HepG2 (cell line): Measurements from ENCODE around the gene ADGRG1. TPM values are rescaled to one million over a fixed set of nuclear protein-coding genes. Genes with fewer than 3 reads are reported as not detected.

ENCODE experiments used
- ARNTL ChIP-seq: sonication (generic); formaldehyde crosslinking; IDR thresholded peaks from 2 replicates; pipeline ENCODE4 v1.4.0; 2020; ENCODE audit warnings: mild to moderate bottlenecking, missing genetic modification reagents
- FOSL2 ChIP-seq: sonication (generic); formaldehyde crosslinking; IDR thresholded peaks from 2 replicates; pipeline ENCODE4 v1.4.0; 2020; ENCODE audit warnings: missing genetic modification reagents
- HNRNPK ChIP-seq: fragments of 200-400 bp; formaldehyde crosslinking; IDR thresholded peaks from 2 replicates; pipeline ENCODE4 v1.6.1; 2018; ENCODE audit warnings: low read length, low read depth, moderate library complexity, mild to moderate bottlenecking; ENCODE audit not compliant: poor library complexity, severe bottlenecking
- ISX ChIP-seq: sonication (generic); formaldehyde crosslinking; conservative IDR thresholded peaks from 2 replicates; pipeline ENCODE4 v1.5.0; 2020; ENCODE audit warnings: missing genetic modification reagents
- JARID2 ChIP-seq: sonication (generic); formaldehyde crosslinking; IDR thresholded peaks from 2 replicates; pipeline ENCODE4 v1.8.1; 2023; ENCODE audit warnings: missing genetic modification reagents, inconsistent platforms; ENCODE audit not compliant: insufficient replicate concordance
- KDM4B ChIP-seq: sonication (generic); formaldehyde crosslinking; IDR thresholded peaks from 2 replicates; pipeline ENCODE4 v1.4.0; 2020; ENCODE audit warnings: missing genetic modification reagents
- NKX3-1 ChIP-seq: sonication (generic); formaldehyde crosslinking; IDR thresholded peaks from 2 replicates; pipeline ENCODE4 v1.5.0; 2020; ENCODE audit warnings: missing genetic modification reagents
- NR2C2 ChIP-seq: sonication (generic); formaldehyde crosslinking; IDR thresholded peaks from 2 replicates; pipeline ENCODE4 v1.4.0; 2020; ENCODE audit warnings: missing genetic modification reagents, mild to moderate bottlenecking, moderate library complexity, borderline replicate concordance
- SMAD1 ChIP-seq: sonication (generic); formaldehyde crosslinking; IDR thresholded peaks from 2 replicates; pipeline ENCODE4 v1.4.0; 2020; ENCODE audit warnings: missing genetic modification reagents, low read depth, mild to moderate bottlenecking, borderline replicate concordance
- SNAPC2 ChIP-seq: sonication (generic); formaldehyde crosslinking; IDR thresholded peaks from 2 replicates; pipeline ENCODE4 v1.8.1; 2022; ENCODE audit warnings: mild to moderate bottlenecking, missing genetic modification reagents
- TFDP1 ChIP-seq: IDR thresholded peaks from 2 replicates; pipeline ENCODE4 v1.6.1; 2016; ENCODE audit warnings: missing compliant biosample characterization, missing genetic modification reagents, borderline replicate concordance
- TOPORS ChIP-seq: sonication (generic); formaldehyde crosslinking; IDR thresholded peaks from 2 replicates; pipeline ENCODE4 v1.8.0; 2023; ENCODE audit warnings: mild to moderate bottlenecking, missing genetic modification reagents
- YEATS4 ChIP-seq: sonication (generic); formaldehyde crosslinking; IDR thresholded peaks from 2 replicates; pipeline ENCODE4 v1.4.0; 2020; ENCODE audit warnings: missing genetic modification reagents, borderline replicate concordance
- ZBTB39 ChIP-seq: sonication (generic); formaldehyde crosslinking; IDR thresholded peaks from 2 replicates; pipeline ENCODE4 v1.5.0; 2020; ENCODE audit warnings: missing genetic modification reagents
- ZNF234 ChIP-seq: sonication (generic); formaldehyde crosslinking; conservative IDR thresholded peaks from 2 replicates; pipeline ENCODE4 v1.5.1; 2020; ENCODE audit warnings: mild to moderate bottlenecking, missing genetic modification reagents
- ZNF362 ChIP-seq: sonication (generic); formaldehyde crosslinking; IDR thresholded peaks from 2 replicates; pipeline ENCODE4 v1.4.0; 2020; ENCODE audit warnings: missing genetic modification reagents, mild to moderate bottlenecking, borderline replicate concordance
- ZNF605 ChIP-seq: sonication (generic); formaldehyde crosslinking; IDR thresholded peaks from 2 replicates; pipeline ENCODE4 v1.8.0; 2022; ENCODE audit warnings: mild to moderate bottlenecking, missing genetic modification reagents
- ZNF720 ChIP-seq: sonication (generic); formaldehyde crosslinking; IDR thresholded peaks from 2 replicates; pipeline ENCODE4 v1.4.0; 2020; ENCODE audit warnings: missing genetic modification reagents
- ZNF75D ChIP-seq: sonication (generic); formaldehyde crosslinking; IDR thresholded peaks from 2 replicates; pipeline ENCODE4 v1.8.1; 2023; ENCODE audit warnings: missing genetic modification reagents, mild to moderate bottlenecking, borderline replicate concordance
- polyA plus RNA-seq, 8 experiments: library from polyadenylated mRNA; depleted of rRNA in 3 of 8; stranded (reverse) in 7 of 8; unstranded in 1 of 8; fragments of >200 nt; fragmentation: Illumina TruSeq in 4 of 8; extraction: Trizol in 4 of 8; gene quantifications; 2 replicates each; pipeline versions ENCODE4 v1.2.1 to v1.2.3, GENCODE V29; 2011 to 2016; ENCODE audit warnings: low read depth in 4 of 8, missing spikeins in 1 of 8, mixed read lengths in 1 of 8; ENCODE audit not compliant: insufficient read depth in 1 of 8
- total RNA-seq, 5 experiments: library from RNA; depleted of rRNA; stranded (reverse); fragments of >200 nt; fragmentation: Illumina TruSeq; extraction: Trizol; gene quantifications; 2 replicates each; pipeline ENCODE4 v1.2.3, GENCODE V29; 2016; ENCODE audit warnings: low read depth in 1 of 5
- TF ChIP-seq, protein P1 (sequence below): sonication (generic); formaldehyde crosslinking; IDR thresholded peaks from 2 replicates; pipeline ENCODE4 v1.5.0; 2020; ENCODE audit warnings: missing genetic modification reagents
- TF ChIP-seq, protein P2 (sequence below): sonication (generic); formaldehyde crosslinking; IDR thresholded peaks from 2 replicates; pipeline ENCODE4 v1.5.0; 2020; ENCODE audit warnings: missing genetic modification reagents
- TF ChIP-seq, protein P3 (sequence below): fragments of 450-650 bp; IDR thresholded peaks from 2 replicates; pipeline ENCODE4 v1.6.1; 2016

The ADGRG1 gene
- total and polyA plus RNA-seq, 2 of the 13 experiments (the other 11 are each of a cell fraction or from before 2014, with no cell fraction given), result 2.7 to 5.9 TPM

DNA sequence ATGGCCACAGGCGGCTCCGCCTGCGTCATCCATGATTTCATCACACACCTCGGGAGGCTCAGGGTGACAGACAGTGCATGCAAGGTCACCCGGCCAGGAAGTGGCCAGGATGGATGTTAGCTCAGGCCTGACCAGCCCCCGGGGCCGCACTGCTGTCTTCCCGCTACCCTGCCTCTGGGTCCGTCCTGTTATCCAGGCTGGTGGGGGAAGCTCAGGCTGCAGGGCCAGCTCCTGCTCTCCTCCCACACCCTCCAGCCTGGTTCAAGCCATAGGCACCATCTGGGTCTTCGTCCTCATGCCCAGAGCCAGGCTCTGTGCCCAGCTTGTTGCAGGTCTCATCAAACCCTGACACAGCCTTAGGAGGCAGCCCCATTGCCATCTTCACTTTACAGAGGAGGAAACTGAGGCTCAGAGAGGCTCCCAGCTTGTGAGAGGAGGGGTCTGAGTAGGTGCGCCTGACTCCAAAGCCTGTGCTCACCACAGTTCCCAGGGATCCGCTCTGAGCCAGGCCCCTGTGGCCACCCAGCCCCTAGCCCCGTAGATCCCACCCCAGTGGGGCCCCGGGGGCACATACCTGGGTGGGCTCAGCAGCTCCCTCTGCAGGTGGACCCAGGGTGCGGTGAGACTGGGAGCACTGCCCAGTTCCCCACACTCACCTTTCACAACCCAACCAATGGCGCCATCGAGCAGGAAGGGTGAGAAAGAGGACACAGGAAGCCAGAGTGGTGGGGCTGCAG lies 39.3 kb downstream of the ADGRG1 start (continued):
- TF ChIP-seq NKX3-1 (CRISPR knock-in tag), result no peak
- TF ChIP-seq, protein P1, sequence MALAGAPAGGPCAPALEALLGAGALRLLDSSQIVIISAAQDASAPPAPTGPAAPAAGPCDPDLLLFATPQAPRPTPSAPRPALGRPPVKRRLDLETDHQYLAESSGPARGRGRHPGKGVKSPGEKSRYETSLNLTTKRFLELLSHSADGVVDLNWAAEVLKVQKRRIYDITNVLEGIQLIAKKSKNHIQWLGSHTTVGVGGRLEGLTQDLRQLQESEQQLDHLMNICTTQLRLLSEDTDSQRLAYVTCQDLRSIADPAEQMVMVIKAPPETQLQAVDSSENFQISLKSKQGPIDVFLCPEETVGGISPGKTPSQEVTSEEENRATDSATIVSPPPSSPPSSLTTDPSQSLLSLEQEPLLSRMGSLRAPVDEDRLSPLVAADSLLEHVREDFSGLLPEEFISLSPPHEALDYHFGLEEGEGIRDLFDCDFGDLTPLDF (CRISPR knock-in tag), result no peak
- no peak for TF ChIP-seq ZNF75D (CRISPR knock-in tag)
- TF ChIP-seq ISX, result no peak
- TF ChIP-seq NR2C2 (CRISPR knock-in tag), result peak; percentile 92
- no peak; the same call in 1 of the 2 replicates for TF ChIP-seq ZBTB39
- peak; percentile 89 for TF ChIP-seq ZNF605
- TF ChIP-seq, protein P2, sequence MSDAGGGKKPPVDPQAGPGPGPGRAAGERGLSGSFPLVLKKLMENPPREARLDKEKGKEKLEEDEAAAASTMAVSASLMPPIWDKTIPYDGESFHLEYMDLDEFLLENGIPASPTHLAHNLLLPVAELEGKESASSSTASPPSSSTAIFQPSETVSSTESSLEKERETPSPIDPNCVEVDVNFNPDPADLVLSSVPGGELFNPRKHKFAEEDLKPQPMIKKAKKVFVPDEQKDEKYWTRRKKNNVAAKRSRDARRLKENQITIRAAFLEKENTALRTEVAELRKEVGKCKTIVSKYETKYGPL (CRISPR knock-in tag), result no peak
- 0 out of 2 replicates have a peak, but pooled peaks have one; percentile 3 for TF ChIP-seq SNAPC2 (CRISPR knock-in tag)
- TF ChIP-seq JARID2 (CRISPR knock-in tag), result peak; percentile 28
- TF ChIP-seq KDM4B (CRISPR knock-in tag), result peak; percentile 94
- no peak; the same call in 1 of the 2 replicates for TF ChIP-seq SMAD1
- TF ChIP-seq YEATS4 (CRISPR knock-in tag), result no peak
- TF ChIP-seq ZNF362 (CRISPR knock-in tag), result peak; percentile 57; the same call in 1 of the 2 replicates
- TF ChIP-seq TOPORS (CRISPR knock-in tag), result no peak
- TF ChIP-seq HNRNPK, result no peak
- TF ChIP-seq ZNF234 (CRISPR knock-in tag), result no peak
- peak; percentile 69; the same call in 1 of the 2 replicates for TF ChIP-seq TFDP1 (CRISPR knock-in tag)
- TF ChIP-seq FOSL2 (CRISPR knock-in tag), result peak; percentile 94
- no peak for TF ChIP-seq ZNF720
- TF ChIP-seq ARNTL, result peak; percentile 84
- TF ChIP-seq, protein P3, sequence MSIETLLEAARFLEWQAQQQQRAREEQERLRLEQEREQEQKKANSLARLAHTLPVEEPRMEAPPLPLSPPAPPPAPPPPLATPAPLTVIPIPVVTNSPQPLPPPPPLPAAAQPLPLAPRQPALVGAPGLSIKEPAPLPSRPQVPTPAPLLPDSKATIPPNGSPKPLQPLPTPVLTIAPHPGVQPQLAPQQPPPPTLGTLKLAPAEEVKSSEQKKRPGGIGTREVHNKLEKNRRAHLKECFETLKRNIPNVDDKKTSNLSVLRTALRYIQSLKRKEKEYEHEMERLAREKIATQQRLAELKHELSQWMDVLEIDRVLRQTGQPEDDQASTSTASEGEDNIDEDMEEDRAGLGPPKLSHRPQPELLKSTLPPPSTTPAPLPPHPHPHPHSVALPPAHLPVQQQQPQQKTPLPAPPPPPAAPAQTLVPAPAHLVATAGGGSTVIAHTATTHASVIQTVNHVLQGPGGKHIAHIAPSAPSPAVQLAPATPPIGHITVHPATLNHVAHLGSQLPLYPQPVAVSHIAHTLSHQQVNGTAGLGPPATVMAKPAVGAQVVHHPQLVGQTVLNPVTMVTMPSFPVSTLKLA, result no peak
